GM12892 (cell line): ENCODE data around the gene FAXC.

Experiments used
- DNase-seq: peaks from one replicate; pipeline ENCODE4 v3.0.0; 2011; ENCODE audit not compliant: insufficient read length
- FAIRE-seq: peaks from 2 replicates; lab custom pipeline; 2011; peaks lifted over from hg19 to GRCh38; lab: Jason Lieb, UNC
- POLR2A ChIP-seq: IDR thresholded peaks from 2 replicates; pipeline ENCODE4 v1.6.1; 2011; ENCODE audit warnings: low read depth, low read length, control low read depth
- POLR2AphosphoS5 ChIP-seq: IDR thresholded peaks from 2 replicates; pipeline ENCODE4 v1.6.1; 2011; ENCODE audit warnings: low read depth, low read length, control low read depth
- TAF1 ChIP-seq: IDR thresholded peaks from 2 replicates; pipeline ENCODE4 v1.6.1; 2011; ENCODE audit warnings: low read depth, mild to moderate bottlenecking, control low read depth, low read length, borderline replicate concordance

FAXC gene

GRCh38 chr6:99232056-99232455 lies 117.4 kb downstream of the FAXC start:
- no peak for FAIRE-seq
- TF ChIP-seq POLR2A (no peak), TAF1 (no peak), POLR2AphosphoS5 (no peak)
- DNase-seq: no peak

GRCh38 chr6:99225172-99225571 lies 124.3 kb downstream of the FAXC start:
- TF ChIP-seq POLR2A (no peak), POLR2AphosphoS5 (no peak), TAF1 (no peak)
- DNase-seq (no peak), FAIRE-seq (no peak)
